ENCODE data around the gene SLC49A3. TPM values are rescaled to one million over a fixed set of nuclear protein-coding genes. Genes with fewer than 3 reads are reported as not detected.

The SLC49A3 gene
- total RNA-seq, 1 experiment from 2014 or later, result 0.47 TPM

DNA sequence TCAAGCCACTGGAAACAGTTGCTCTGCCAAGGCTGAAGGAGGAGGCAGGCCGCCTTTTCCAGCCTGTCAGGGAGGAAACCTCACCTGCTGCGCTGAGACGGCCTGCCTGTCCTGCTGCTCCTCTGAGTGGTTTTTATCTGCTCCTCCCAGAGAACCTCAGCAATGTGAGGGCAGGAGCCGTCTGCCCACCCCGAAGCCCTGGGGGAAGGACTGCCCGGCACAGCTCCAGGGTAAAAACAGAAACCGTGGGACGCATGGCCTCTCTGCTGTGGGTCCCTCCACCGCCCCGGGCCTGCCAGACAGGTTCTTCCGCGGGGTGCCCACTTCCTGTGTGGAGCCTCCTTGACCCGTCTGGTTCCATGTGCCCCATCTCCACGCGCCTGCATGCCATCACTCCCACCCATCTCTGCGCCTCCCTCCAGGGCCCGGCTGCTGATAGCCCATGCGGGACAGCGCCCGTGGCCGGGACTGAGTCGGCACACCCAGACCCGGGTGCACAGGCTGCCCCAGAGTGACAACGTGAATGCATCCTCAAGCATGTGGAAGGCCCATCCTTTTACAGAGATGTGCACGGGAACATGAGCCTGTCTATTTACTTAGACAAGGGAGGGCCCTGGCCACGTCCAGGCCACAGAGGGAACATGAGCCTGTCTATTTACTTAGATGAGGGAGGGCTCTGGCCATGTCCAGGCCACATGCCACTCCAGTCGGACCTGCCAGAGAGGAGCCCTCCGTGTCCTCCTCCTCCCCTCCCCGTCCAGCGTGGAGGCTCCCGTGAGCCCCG, 4.0 kb upstream of the SLC49A3 start:
- Histone ChIP-seq H3K4me3 (ENCODE audit: low read depth, low read length, poor library complexity, severe bottlenecking) (no peak overlapping the region), H3K27ac (ENCODE audit: low read depth, low read length, poor library complexity, severe bottlenecking) (no peak overlapping the region), H3K36me3 (ENCODE audit: insufficient read depth, low read length, poor library complexity, severe bottlenecking) (no peaks in the 10 kb centered on the region), H3K27me3 (replicated peaks; ENCODE audit: insufficient read depth, low read depth, low read length, poor library complexity) (no peaks in the 10 kb centered on the region), H3K9me3 (ENCODE audit: low read depth, low read length, poor library complexity, severe bottlenecking) (no peaks in the 10 kb centered on the region), H3K4me1 (ENCODE audit: insufficient read depth, low read length, poor library complexity, severe bottlenecking) (no peaks in the 10 kb centered on the region)
- ChIA-PET POLR2A (ENCODE audit: low non-redundant PET) (no interaction called here), CTCF (no interaction called here)
- no peak for TF ChIP-seq EZH2 (IDR thresholded peaks at IDR 0.05; ENCODE audit: borderline replicate concordance, low read depth, low read length, poor library complexity, severe bottlenecking)
- no peak for TF ChIP-seq CTCF (conservative IDR thresholded peaks at IDR 0.05; ENCODE audit: low read depth, low read length)
- intact Hi-C loops (cut with micrococcal nuclease; ENCODE audit: unreplicated experiment), result no loop called here
- no TSS peak for BruUV-seq (replicated peaks)
- DNase-seq (ENCODE audit: low spot score), result no peak

DNA sequence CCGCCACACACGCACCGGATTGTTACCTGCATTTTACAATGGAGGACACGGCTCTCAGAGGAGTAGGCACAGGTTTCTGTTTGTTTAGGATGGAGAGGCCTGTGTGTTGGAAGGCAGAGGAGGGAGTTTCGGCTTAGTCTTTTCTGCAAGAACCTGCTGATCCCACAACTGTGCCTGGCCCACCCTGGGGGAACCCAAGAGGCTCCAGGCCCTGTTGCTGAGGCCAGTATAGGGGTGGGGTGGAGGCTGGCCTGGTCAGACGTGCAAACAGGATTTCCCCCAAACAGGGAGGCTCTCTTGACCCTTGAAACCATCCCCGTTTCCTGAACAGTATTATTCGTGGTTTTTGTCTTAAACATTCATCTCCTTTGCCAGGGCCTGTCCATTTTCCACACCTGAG, 772 bp upstream of the SLC49A3 start:
- DNase-seq (ENCODE audit: low spot score), result no peak
- BruUV-seq (replicated peaks), result no TSS peak
- Histone ChIP-seq H3K36me3 (ENCODE audit: insufficient read depth, low read length, poor library complexity, severe bottlenecking) (no peaks in the 10 kb centered on the region), H3K9me3 (ENCODE audit: low read depth, low read length, poor library complexity, severe bottlenecking) (no peaks in the 10 kb centered on the region), H3K27me3 (replicated peaks; ENCODE audit: insufficient read depth, low read depth, low read length, poor library complexity) (no peaks in the 10 kb centered on the region), H3K4me1 (ENCODE audit: insufficient read depth, low read length, poor library complexity, severe bottlenecking) (no peaks in the 10 kb centered on the region), H3K4me3 (ENCODE audit: low read depth, low read length, poor library complexity, severe bottlenecking) (no peak overlapping the region), H3K27ac (ENCODE audit: low read depth, low read length, poor library complexity, severe bottlenecking) (no peak overlapping the region)
- TF ChIP-seq EZH2 (IDR thresholded peaks at IDR 0.05; ENCODE audit: borderline replicate concordance, low read depth, low read length, poor library complexity, severe bottlenecking) (no peak), CTCF (conservative IDR thresholded peaks at IDR 0.05; ENCODE audit: low read depth, low read length) (no peak)
- intact Hi-C loops (cut with micrococcal nuclease; ENCODE audit: unreplicated experiment), result no loop called here
- POLR2A ChIA-PET (ENCODE audit: low non-redundant PET), result interaction anchor here (0.6 kb wide), 1 partner anchor 65 kb away, joined by 4 read pairs; no protein-coding TSS in a partner anchor
- CTCF ChIA-PET, result no interaction called here

GRCh38 chr4:687971-688853, 739 bp downstream of the SLC49A3 start:
- Histone ChIP-seq H3K4me1 (ENCODE audit: insufficient read depth, low read length, poor library complexity, severe bottlenecking) (peaks cover 4% of the 10 kb centered on the region), H3K9me3 (ENCODE audit: low read depth, low read length, poor library complexity, severe bottlenecking) (no peaks in the 10 kb centered on the region), H3K4me3 (ENCODE audit: low read depth, low read length, poor library complexity, severe bottlenecking) (peak overlapping the region; percentile 35), H3K36me3 (ENCODE audit: insufficient read depth, low read length, poor library complexity, severe bottlenecking) (no peaks in the 10 kb centered on the region), H3K27ac (ENCODE audit: low read depth, low read length, poor library complexity, severe bottlenecking) (no peak overlapping the region), H3K27me3 (replicated peaks; ENCODE audit: insufficient read depth, low read depth, low read length, poor library complexity) (no peaks in the 10 kb centered on the region)
- ChIA-PET CTCF (no interaction called here), POLR2A (ENCODE audit: low non-redundant PET) (no interaction called here)
- intact Hi-C loops (cut with micrococcal nuclease; ENCODE audit: unreplicated experiment), result no loop called here
- no TSS peak for BruUV-seq (replicated peaks)
- no peak for TF ChIP-seq EZH2 (IDR thresholded peaks at IDR 0.05; ENCODE audit: borderline replicate concordance, low read depth, low read length, poor library complexity, severe bottlenecking)
- TF ChIP-seq CTCF (conservative IDR thresholded peaks at IDR 0.05; ENCODE audit: low read depth, low read length), result no peak
- no peak for DNase-seq (ENCODE audit: low spot score)

Measured in A673 (cell line).